ENCODE measurements around the gene SMURF2.

GRCh38 chr17:64579917-64580316 is 82.2 kb downstream of the SMURF2 start:
- TF ChIP-seq, protein P1, sequence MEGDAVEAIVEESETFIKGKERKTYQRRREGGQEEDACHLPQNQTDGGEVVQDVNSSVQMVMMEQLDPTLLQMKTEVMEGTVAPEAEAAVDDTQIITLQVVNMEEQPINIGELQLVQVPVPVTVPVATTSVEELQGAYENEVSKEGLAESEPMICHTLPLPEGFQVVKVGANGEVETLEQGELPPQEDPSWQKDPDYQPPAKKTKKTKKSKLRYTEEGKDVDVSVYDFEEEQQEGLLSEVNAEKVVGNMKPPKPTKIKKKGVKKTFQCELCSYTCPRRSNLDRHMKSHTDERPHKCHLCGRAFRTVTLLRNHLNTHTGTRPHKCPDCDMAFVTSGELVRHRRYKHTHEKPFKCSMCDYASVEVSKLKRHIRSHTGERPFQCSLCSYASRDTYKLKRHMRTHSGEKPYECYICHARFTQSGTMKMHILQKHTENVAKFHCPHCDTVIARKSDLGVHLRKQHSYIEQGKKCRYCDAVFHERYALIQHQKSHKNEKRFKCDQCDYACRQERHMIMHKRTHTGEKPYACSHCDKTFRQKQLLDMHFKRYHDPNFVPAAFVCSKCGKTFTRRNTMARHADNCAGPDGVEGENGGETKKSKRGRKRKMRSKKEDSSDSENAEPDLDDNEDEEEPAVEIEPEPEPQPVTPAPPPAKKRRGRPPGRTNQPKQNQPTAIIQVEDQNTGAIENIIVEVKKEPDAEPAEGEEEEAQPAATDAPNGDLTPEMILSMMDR (IDR thresholded peaks at IDR 0.05) = no peak
- TF ChIP-seq POLR2A (IDR thresholded peaks at IDR 0.05) = no peak
